ENCODE data around the gene BCLAF1. TPM values are rescaled to one million over a fixed set of nuclear protein-coding genes. Genes with fewer than 3 reads are reported as not detected.

BCLAF1 gene
- total and polyA plus RNA-seq, 9 of the 15 experiments (the other 6 are each of a cell fraction or from before 2014, with no cell fraction given): 65.4 to 286 (median 165) TPM

- TF ChIP-seq, protein P1, sequence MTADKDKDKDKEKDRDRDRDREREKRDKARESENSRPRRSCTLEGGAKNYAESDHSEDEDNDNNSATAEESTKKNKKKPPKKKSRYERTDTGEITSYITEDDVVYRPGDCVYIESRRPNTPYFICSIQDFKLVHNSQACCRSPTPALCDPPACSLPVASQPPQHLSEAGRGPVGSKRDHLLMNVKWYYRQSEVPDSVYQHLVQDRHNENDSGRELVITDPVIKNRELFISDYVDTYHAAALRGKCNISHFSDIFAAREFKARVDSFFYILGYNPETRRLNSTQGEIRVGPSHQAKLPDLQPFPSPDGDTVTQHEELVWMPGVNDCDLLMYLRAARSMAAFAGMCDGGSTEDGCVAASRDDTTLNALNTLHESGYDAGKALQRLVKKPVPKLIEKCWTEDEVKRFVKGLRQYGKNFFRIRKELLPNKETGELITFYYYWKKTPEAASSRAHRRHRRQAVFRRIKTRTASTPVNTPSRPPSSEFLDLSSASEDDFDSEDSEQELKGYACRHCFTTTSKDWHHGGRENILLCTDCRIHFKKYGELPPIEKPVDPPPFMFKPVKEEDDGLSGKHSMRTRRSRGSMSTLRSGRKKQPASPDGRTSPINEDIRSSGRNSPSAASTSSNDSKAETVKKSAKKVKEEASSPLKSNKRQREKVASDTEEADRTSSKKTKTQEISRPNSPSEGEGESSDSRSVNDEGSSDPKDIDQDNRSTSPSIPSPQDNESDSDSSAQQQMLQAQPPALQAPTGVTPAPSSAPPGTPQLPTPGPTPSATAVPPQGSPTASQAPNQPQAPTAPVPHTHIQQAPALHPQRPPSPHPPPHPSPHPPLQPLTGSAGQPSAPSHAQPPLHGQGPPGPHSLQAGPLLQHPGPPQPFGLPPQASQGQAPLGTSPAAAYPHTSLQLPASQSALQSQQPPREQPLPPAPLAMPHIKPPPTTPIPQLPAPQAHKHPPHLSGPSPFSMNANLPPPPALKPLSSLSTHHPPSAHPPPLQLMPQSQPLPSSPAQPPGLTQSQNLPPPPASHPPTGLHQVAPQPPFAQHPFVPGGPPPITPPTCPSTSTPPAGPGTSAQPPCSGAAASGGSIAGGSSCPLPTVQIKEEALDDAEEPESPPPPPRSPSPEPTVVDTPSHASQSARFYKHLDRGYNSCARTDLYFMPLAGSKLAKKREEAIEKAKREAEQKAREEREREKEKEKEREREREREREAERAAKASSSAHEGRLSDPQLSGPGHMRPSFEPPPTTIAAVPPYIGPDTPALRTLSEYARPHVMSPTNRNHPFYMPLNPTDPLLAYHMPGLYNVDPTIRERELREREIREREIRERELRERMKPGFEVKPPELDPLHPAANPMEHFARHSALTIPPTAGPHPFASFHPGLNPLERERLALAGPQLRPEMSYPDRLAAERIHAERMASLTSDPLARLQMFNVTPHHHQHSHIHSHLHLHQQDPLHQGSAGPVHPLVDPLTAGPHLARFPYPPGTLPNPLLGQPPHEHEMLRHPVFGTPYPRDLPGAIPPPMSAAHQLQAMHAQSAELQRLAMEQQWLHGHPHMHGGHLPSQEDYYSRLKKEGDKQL (CRISPR knock-in tag; IDR thresholded peaks at IDR 0.05; ENCODE audit: borderline replicate concordance): 0 out of 2 replicates have a peak, but pooled peaks have one; percentile 24
- TF ChIP-seq ZNF175 (CRISPR knock-in tag; IDR thresholded peaks at IDR 0.05; ENCODE audit: low read depth) (peak; percentile 17; the same call in 1 of the 2 replicates), PURB (CRISPR knock-in tag; IDR thresholded peaks at IDR 0.05; ENCODE audit: low read depth) (no peak), NFE2 (IDR thresholded peaks at IDR 0.05; ENCODE audit: low read depth) (peak; percentile 39), ZNF75A (CRISPR knock-in tag; IDR thresholded peaks at IDR 0.05) (no peak), DNMT1 (IDR thresholded peaks at IDR 0.05) (peak; percentile 90; the same call in 1 of the 2 replicates), ESRRB (CRISPR knock-in tag; IDR thresholded peaks at IDR 0.05; ENCODE audit: borderline replicate concordance) (0 out of 2 replicates have a peak, but pooled peaks have one; percentile 10), CHD1 (IDR thresholded peaks at IDR 0.05; ENCODE audit: low read length) (peak; percentile 54), TOE1 (IDR thresholded peaks at IDR 0.05; ENCODE audit: borderline replicate concordance) (peak; percentile 7), TOE1 (CRISPR knock-in tag; IDR thresholded peaks at IDR 0.05; ENCODE audit: borderline replicate concordance, low read depth) (peak; percentile 82; the same call in 1 of the 2 replicates), PBX2 (CRISPR knock-in tag; IDR thresholded peaks at IDR 0.05; ENCODE audit: low read depth) (no peak), PBX2 (tag; conservative IDR thresholded peaks at IDR 0.05; ENCODE audit: low read depth) (peak; percentile 66), ZNF830 (CRISPR knock-in tag; IDR thresholded peaks at IDR 0.05) (peak; percentile 85), SMARCE1 (IDR thresholded peaks at IDR 0.05) (0 out of 2 replicates have a peak, but pooled peaks have one; percentile 10), ZNF408 (CRISPR knock-in tag; IDR thresholded peaks at IDR 0.05; ENCODE audit: low read depth) (no peak)
- TF ChIP-seq, protein P2, sequence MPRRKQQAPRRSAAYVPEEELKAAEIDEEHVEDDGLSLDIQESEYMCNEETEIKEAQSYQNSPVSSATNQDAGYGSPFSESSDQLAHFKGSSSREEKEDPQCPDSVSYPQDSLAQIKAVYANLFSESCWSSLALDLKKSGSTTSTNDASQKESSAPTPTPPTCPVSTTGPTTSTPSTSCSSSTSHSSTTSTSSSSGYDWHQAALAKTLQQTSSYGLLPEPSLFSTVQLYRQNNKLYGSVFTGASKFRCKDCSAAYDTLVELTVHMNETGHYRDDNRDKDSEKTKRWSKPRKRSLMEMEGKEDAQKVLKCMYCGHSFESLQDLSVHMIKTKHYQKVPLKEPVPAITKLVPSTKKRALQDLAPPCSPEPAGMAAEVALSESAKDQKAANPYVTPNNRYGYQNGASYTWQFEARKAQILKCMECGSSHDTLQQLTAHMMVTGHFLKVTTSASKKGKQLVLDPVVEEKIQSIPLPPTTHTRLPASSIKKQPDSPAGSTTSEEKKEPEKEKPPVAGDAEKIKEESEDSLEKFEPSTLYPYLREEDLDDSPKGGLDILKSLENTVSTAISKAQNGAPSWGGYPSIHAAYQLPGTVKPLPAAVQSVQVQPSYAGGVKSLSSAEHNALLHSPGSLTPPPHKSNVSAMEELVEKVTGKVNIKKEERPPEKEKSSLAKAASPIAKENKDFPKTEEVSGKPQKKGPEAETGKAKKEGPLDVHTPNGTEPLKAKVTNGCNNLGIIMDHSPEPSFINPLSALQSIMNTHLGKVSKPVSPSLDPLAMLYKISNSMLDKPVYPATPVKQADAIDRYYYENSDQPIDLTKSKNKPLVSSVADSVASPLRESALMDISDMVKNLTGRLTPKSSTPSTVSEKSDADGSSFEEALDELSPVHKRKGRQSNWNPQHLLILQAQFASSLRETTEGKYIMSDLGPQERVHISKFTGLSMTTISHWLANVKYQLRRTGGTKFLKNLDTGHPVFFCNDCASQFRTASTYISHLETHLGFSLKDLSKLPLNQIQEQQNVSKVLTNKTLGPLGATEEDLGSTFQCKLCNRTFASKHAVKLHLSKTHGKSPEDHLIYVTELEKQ (CRISPR knock-in tag; IDR thresholded peaks at IDR 0.05): no peak
Observed at GRCh38 chr6:136288566-136289326, 900 bp downstream of the BCLAF1 start (continued).
